Measurements from ENCODE around the gene ZBTB11.

- TF ChIP-seq CTCF (IDR thresholded peaks at IDR 0.05), result no peak
- no peak for TF ChIP-seq POLR2A (IDR thresholded peaks at IDR 0.05)
Observed at GRCh38 chr3:101720851-101721840, 44.2 kb upstream of the ZBTB11 start.
